ENCODE measurements around the gene CAPNS2.

- TF ChIP-seq CTCF (IDR thresholded peaks at IDR 0.05) (no peak), POLR2A (IDR thresholded peaks at IDR 0.05) (no peak)
These were observed 44.7 kb upstream of the CAPNS2 start for GRCh38 chr16:55521792-55522191.
